NB4 (cell line): ENCODE measurements around the gene GLT1D1.

ENCODE experiments used
- MYC ChIP-seq: IDR thresholded peaks from 2 replicates; pipeline ENCODE4 v1.6.1; 2011; ENCODE audit warnings: low read depth, low read length
- POLR2A ChIP-seq: IDR thresholded peaks from 2 replicates; pipeline ENCODE4 v1.6.1; 2011; ENCODE audit warnings: mild to moderate bottlenecking; ENCODE audit not compliant: insufficient read length; ENCODE audit errors: extremely low read depth
- TF ChIP-seq, protein P1 (sequence below): IDR thresholded peaks from one replicate; pipeline ENCODE4 v1.5.1; 2012; ENCODE audit warnings: low read depth, low read length
- TF ChIP-seq, protein P2 (sequence below): IDR thresholded peaks from 2 replicates; pipeline ENCODE4 v1.6.1; 2011; ENCODE audit warnings: low read depth, low read length

DNA sequence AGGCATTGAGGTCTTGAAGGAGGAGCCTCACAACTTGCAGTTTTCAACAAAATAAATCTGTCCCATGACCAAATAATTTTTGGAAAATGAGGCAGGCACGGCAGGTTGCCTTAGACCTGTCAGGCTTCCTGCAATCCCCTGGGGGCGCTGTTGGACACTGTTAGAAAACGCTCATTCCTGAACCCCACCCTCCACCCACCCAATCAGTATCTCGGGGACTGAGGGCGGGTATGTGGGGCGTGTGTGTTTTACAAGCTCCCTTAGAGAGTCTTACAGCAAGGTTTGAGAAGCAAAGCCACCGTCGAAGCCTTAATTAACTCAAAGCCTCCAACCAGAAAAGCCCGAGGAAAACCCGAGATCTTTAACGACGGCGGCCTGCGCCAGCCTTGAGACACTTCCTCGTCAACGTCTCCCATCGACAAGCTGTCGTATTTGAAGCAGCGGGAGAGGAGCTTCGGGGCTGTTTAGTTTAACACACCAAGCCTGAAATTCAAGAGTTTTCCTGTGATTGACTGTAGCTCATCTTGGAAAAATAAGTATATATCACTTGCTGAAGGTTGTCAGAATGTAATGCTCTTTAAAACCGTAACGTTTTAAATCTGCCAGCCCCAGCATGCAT is 123.0 kb downstream of the GLT1D1 start:
- TF ChIP-seq, protein P1, sequence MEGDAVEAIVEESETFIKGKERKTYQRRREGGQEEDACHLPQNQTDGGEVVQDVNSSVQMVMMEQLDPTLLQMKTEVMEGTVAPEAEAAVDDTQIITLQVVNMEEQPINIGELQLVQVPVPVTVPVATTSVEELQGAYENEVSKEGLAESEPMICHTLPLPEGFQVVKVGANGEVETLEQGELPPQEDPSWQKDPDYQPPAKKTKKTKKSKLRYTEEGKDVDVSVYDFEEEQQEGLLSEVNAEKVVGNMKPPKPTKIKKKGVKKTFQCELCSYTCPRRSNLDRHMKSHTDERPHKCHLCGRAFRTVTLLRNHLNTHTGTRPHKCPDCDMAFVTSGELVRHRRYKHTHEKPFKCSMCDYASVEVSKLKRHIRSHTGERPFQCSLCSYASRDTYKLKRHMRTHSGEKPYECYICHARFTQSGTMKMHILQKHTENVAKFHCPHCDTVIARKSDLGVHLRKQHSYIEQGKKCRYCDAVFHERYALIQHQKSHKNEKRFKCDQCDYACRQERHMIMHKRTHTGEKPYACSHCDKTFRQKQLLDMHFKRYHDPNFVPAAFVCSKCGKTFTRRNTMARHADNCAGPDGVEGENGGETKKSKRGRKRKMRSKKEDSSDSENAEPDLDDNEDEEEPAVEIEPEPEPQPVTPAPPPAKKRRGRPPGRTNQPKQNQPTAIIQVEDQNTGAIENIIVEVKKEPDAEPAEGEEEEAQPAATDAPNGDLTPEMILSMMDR = peak; percentile 55
- no peak for TF ChIP-seq POLR2A
- TF ChIP-seq, protein P2, sequence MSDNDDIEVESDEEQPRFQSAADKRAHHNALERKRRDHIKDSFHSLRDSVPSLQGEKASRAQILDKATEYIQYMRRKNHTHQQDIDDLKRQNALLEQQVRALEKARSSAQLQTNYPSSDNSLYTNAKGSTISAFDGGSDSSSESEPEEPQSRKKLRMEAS = no peak
- TF ChIP-seq MYC = no peak
